ENCODE measurements around the gene CDKN2C. TPM values are rescaled to one million over a fixed set of nuclear protein-coding genes. Genes with fewer than 3 reads are reported as not detected.

Gene CDKN2C
- total and polyA plus RNA-seq, 11 donors: 11.2 to 18.8 (median 15.3) TPM

DNA sequence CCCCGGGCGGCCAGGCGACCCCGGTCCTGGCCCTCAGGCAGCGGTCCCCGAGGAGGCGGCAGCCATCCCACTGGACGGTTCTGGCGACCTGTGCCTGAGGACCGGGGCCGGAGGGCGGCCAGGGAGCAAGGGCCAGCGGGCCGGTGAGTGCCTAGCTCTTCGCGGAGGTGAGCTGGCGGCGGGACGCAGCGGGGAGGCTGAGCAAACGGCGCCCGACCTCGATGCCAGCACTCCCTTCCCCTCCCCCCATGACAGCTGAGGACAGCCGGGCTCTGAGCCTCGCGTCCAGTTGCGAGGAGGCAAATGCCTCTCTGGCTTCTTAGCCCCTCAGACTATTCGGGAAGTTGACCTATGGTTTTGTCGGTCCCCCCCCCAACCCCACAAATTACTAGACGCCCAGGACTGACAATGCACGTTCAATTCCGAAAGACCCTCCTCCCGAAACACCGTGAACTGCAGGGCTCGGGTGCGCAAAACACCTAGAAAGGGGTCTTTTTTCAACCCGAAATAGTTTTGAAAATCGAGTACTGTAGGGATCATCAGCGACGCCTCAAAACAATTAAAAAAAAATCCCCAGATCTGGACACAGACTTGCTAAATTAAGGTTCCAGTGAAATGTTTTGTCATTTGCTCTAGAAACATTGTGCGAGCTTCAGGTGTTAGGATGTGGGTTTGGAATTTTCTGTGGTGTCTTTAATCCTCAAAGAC lies 8.3 kb downstream of the CDKN2C start:
- ATAC-seq: peak; percentile 63 to 86 (median 80)
- WGBS, 4 donors: 1 to 7% (median 2%) methylated on average over 14 to 42 of the region's 42 CpGs
- peak; percentile 71 to 86 (median 82) for DNase-seq
- H3K36me3 ChIP-seq: no peaks in the 10 kb centered on the region
- H3K9me3 ChIP-seq: no peaks in the 10 kb centered on the region
- H3K4me3 ChIP-seq: peak overlapping the region; percentile 76 to 96 (median 86)
- H3K27ac ChIP-seq: peak overlapping the region; percentile 93 to 100 (median 99)
- TF ChIP-seq, protein P1, sequence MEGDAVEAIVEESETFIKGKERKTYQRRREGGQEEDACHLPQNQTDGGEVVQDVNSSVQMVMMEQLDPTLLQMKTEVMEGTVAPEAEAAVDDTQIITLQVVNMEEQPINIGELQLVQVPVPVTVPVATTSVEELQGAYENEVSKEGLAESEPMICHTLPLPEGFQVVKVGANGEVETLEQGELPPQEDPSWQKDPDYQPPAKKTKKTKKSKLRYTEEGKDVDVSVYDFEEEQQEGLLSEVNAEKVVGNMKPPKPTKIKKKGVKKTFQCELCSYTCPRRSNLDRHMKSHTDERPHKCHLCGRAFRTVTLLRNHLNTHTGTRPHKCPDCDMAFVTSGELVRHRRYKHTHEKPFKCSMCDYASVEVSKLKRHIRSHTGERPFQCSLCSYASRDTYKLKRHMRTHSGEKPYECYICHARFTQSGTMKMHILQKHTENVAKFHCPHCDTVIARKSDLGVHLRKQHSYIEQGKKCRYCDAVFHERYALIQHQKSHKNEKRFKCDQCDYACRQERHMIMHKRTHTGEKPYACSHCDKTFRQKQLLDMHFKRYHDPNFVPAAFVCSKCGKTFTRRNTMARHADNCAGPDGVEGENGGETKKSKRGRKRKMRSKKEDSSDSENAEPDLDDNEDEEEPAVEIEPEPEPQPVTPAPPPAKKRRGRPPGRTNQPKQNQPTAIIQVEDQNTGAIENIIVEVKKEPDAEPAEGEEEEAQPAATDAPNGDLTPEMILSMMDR (IDR thresholded peaks at IDR 0.05): no peak
- TF ChIP-seq POLR2A (IDR thresholded peaks at IDR 0.05): no peak
- H3K4me1 ChIP-seq: peaks cover 0 to 49% (median 6%) of the 10 kb centered on the region in 12 donors
- intact Hi-C loops (cut with DNase I): loop anchor here in 1 of 10 donors (1.0 to 10.0 kb wide), 2 partner anchors 10 to 257 kb away; partner anchors contain the start of gene RNF11
- H3K27me3 ChIP-seq: peaks cover 0 to 10% (median 0%) of the 10 kb centered on the region in 9 donors

- Histone ChIP-seq H3K27me3 (peaks cover 0 to 10% (median 0%) of the 10 kb centered on the region in 9 donors), H3K27ac (peak overlapping the region; percentile 93 to 100 (median 99)), H3K9me3 (no peaks in the 10 kb centered on the region), H3K36me3 (no peaks in the 10 kb centered on the region), H3K4me3 (peak overlapping the region; percentile 76 to 96 (median 86)), H3K4me1 (peaks cover 0 to 57% (median 9%) of the 10 kb centered on the region in 12 donors)
- TF ChIP-seq, protein P1 (IDR thresholded peaks at IDR 0.05): no peak
- no peak for TF ChIP-seq POLR2A (IDR thresholded peaks at IDR 0.05)
- 12 to 25% (median 17%) methylated on average over 10 of the region's 10 CpGs for WGBS, 4 donors
- ATAC-seq: peak; percentile 12 to 52 (median 34)
- intact Hi-C loops (cut with DNase I): loop anchor here in 1 of 10 donors (1.0 to 10.0 kb wide), 2 partner anchors 11 to 256 kb away; partner anchors contain the start of gene RNF11
- peak in 1 of 5 donors; percentile 10 for DNase-seq
Observed at GRCh38 chr1:50978852-50979781, 9.1 kb downstream of the CDKN2C start.

GRCh38 chr1:50979937-50980336 lies 9.9 kb downstream of the CDKN2C start:
- Histone ChIP-seq H3K4me3 (peak overlapping the region in 8 of 12 donors; percentile 79 to 94 (median 85)), H3K27me3 (peaks cover 0 to 10% (median 0%) of the 10 kb centered on the region in 9 donors), H3K27ac (peak overlapping the region; percentile 93 to 100 (median 99)), H3K4me1 (peaks cover 0 to 61% (median 6%) of the 10 kb centered on the region in 12 donors), H3K36me3 (no peaks in the 10 kb centered on the region), H3K9me3 (no peaks in the 10 kb centered on the region)
- intact Hi-C loops (cut with DNase I): loop anchor here in 1 of 10 donors (10.0 kb wide), 1 partner anchor 255 kb away; the partner anchor contains the start of gene RNF11
- TF ChIP-seq, protein P1 (IDR thresholded peaks at IDR 0.05): no peak
- no peak for TF ChIP-seq POLR2A (IDR thresholded peaks at IDR 0.05)
- DNase-seq (no peak), ATAC-seq (no peak)
- 52 to 83% (median 69%) methylated on average over 1 of the region's 1 CpG for WGBS, 4 donors

All from heart left ventricle (tissue), 16 donors.